Ishikawa (cell line): ENCODE data around the gene MAGI1.

Experiments used
- CEBPB ChIP-seq: IDR thresholded peaks from 2 replicates; pipeline ENCODE4 v1.6.1; 2012
- CREB1 ChIP-seq: IDR thresholded peaks from 2 replicates; pipeline ENCODE4 v1.6.1; 2012; ENCODE audit warnings: low read depth
- EGR1 ChIP-seq: IDR thresholded peaks from 2 replicates; pipeline ENCODE4 v1.6.1; 2012
- EP300 ChIP-seq: IDR thresholded peaks from 2 replicates; pipeline ENCODE4 v1.6.1; 2012; ENCODE audit warnings: borderline replicate concordance
- FOXM1 ChIP-seq: IDR thresholded peaks from 2 replicates; pipeline ENCODE4 v1.6.1; 2012; ENCODE audit warnings: low read depth, borderline replicate concordance
- MAX ChIP-seq: IDR thresholded peaks from 2 replicates; pipeline ENCODE4 v1.6.1; 2012
- NFIC ChIP-seq: IDR thresholded peaks from 2 replicates; pipeline ENCODE4 v1.6.1; 2012
- RAD21 ChIP-seq: IDR thresholded peaks from 2 replicates; pipeline ENCODE4 v1.6.1; 2012; ENCODE audit warnings: low read depth
- REST ChIP-seq: IDR thresholded peaks from 2 replicates; pipeline ENCODE4 v1.6.1; 2012; ENCODE audit warnings: low read depth, mild to moderate bottlenecking
- TAF1 ChIP-seq: IDR thresholded peaks from 2 replicates; pipeline ENCODE4 v1.6.1; 2012; ENCODE audit warnings: low read depth, mild to moderate bottlenecking
- TCF12 ChIP-seq: IDR thresholded peaks from 2 replicates; pipeline ENCODE4 v1.6.1; 2012; ENCODE audit warnings: low read depth
- TEAD4 ChIP-seq: IDR thresholded peaks from 2 replicates; pipeline ENCODE4 v1.6.1; 2012
- USF1 ChIP-seq: IDR thresholded peaks from 2 replicates; pipeline ENCODE4 v1.6.1; 2012
- YY1 ChIP-seq: IDR thresholded peaks from 2 replicates; pipeline ENCODE4 v1.6.1; 2012; ENCODE audit warnings: low read depth
- ZBTB7A ChIP-seq: IDR thresholded peaks from 2 replicates; pipeline ENCODE4 v1.6.1; 2012; ENCODE audit warnings: low read depth

Gene MAGI1

GRCh38 chr3:65915477-65915876, 123.2 kb downstream of the MAGI1 start:
- no peak for TF ChIP-seq MAX
- TF ChIP-seq FOXM1, result no peak
- no peak for TF ChIP-seq EP300
- TF ChIP-seq EGR1, result no peak
- TF ChIP-seq NFIC, result no peak
- TF ChIP-seq TAF1, result no peak

- peak; percentile 20; the same call in 1 of the 2 replicates for TF ChIP-seq RAD21
- TF ChIP-seq TEAD4, result no peak
- no peak for TF ChIP-seq MAX
- no peak for TF ChIP-seq USF1
Observed at GRCh38 chr3:65914740-65915367, 123.9 kb downstream of the MAGI1 start.

DNA sequence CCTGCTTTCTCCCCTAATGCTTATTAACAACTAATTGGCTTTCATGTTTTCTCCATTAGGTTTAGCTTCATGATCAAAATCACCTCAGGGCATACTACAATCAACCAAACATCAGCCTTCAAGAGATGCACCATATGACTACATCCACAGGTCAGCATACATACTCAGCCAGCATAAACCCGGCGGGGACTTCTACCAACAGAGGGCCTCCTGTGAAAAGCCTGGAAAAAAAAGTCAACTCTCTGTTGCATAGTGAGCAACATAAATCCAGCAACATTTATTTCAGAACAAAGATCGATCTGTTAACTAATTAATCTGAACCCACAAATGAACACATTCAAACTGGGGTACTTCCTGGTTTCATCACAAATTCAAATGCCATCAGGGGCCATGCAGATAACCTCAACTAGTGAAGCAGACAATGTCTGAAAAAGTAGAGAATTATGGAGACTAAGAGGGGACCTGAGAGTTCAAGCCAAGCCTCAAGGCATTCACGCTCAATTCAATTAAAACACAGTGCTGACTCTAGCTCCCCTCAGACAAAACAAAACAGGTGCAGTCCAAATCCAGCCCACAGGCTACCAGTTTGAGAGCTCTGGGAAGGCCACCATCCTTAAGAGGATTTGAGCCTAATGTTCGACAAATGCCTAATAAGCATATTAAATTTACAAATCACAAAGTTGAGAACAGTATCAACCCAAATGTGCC, 124.5 kb downstream of the MAGI1 start:
- TF ChIP-seq ZBTB7A (no peak), EGR1 (no peak), FOXM1 (no peak), CREB1 (no peak), RAD21 (peak; percentile 30), USF1 (no peak), REST (no peak)

GRCh38 chr3:65912647-65913046, 126.1 kb downstream of the MAGI1 start:
- TF ChIP-seq RAD21 (no peak), TCF12 (no peak), TEAD4 (no peak), EGR1 (no peak), NFIC (no peak), YY1 (no peak), FOXM1 (no peak), MAX (no peak), EP300 (no peak), TAF1 (no peak), CREB1 (no peak), REST (no peak), CEBPB (no peak), ZBTB7A (no peak), USF1 (no peak)

DNA sequence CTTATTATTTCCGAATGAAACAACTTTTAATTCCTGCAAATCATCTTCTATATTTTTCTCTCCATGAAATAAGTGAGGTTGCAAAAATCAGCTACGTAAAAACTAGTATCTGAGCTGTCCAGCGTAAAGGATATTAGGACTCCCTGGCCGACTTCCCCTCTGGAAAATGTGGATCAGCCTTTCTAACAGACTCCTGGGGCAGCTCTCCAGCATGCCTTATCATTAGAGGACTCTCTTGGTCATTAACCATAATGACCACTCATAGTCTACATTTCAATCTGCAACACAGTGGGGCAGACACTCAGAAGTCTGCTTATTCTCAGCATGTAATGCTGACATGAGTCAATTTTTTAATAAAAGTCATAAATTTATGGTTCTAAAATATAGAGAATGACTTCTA, 130.1 kb downstream of the MAGI1 start:
- no peak for TF ChIP-seq TAF1
- TF ChIP-seq USF1, result no peak
- no peak for TF ChIP-seq REST
